ENCODE results near the gene AASDH. TPM values are rescaled to one million over a fixed set of nuclear protein-coding genes. Genes with fewer than 3 reads are reported as not detected.

AASDH gene
- total and polyA plus RNA-seq, 8 donors: 12.3 to 33.3 (median 26.3) TPM

DNA sequence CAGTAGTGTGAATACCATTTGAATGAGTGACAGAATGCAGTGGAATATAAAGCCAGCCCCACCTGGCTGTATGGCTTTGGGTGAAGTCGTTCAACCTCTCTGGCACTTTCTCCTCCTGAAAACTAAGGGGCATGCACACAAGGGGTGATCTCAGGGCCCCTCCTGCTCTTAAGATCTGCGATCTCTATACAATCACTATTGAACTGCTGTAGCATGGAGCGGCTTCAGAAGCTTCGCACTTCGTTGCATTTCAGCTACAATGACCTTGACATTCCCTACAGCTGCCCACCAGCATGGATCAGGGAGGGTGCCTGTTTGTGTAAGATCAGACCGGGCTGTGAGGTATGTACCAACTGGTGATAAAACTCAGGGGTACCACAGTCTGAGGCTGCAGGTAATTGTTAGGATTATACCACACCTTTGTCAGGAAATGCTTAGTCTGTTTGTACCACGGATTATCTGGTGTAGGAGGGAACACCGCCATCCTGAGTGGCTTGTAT lies 85.2 kb downstream of the AASDH start:
- no peak for ATAC-seq
- Histone ChIP-seq H3K27me3 (no peaks in the 10 kb centered on the region), H3K36me3 (no peaks in the 10 kb centered on the region), H3K4me3 (no peak overlapping the region), H3K27ac (no peak overlapping the region), H3K4me1 (peaks cover 0 to 7% of the 10 kb centered on the region in 2 donors), H3K9me3 (no peaks in the 10 kb centered on the region)
- intact Hi-C loops (cut with DNase I): loop anchor here in 1 of 2 donors (10.0 kb wide), 1 partner anchor 357 kb away; the partner anchor contains the start of gene CEP135
- TF ChIP-seq, protein P1, sequence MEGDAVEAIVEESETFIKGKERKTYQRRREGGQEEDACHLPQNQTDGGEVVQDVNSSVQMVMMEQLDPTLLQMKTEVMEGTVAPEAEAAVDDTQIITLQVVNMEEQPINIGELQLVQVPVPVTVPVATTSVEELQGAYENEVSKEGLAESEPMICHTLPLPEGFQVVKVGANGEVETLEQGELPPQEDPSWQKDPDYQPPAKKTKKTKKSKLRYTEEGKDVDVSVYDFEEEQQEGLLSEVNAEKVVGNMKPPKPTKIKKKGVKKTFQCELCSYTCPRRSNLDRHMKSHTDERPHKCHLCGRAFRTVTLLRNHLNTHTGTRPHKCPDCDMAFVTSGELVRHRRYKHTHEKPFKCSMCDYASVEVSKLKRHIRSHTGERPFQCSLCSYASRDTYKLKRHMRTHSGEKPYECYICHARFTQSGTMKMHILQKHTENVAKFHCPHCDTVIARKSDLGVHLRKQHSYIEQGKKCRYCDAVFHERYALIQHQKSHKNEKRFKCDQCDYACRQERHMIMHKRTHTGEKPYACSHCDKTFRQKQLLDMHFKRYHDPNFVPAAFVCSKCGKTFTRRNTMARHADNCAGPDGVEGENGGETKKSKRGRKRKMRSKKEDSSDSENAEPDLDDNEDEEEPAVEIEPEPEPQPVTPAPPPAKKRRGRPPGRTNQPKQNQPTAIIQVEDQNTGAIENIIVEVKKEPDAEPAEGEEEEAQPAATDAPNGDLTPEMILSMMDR (IDR thresholded peaks at IDR 0.05): no peak
- no peak for DNase-seq

DNA sequence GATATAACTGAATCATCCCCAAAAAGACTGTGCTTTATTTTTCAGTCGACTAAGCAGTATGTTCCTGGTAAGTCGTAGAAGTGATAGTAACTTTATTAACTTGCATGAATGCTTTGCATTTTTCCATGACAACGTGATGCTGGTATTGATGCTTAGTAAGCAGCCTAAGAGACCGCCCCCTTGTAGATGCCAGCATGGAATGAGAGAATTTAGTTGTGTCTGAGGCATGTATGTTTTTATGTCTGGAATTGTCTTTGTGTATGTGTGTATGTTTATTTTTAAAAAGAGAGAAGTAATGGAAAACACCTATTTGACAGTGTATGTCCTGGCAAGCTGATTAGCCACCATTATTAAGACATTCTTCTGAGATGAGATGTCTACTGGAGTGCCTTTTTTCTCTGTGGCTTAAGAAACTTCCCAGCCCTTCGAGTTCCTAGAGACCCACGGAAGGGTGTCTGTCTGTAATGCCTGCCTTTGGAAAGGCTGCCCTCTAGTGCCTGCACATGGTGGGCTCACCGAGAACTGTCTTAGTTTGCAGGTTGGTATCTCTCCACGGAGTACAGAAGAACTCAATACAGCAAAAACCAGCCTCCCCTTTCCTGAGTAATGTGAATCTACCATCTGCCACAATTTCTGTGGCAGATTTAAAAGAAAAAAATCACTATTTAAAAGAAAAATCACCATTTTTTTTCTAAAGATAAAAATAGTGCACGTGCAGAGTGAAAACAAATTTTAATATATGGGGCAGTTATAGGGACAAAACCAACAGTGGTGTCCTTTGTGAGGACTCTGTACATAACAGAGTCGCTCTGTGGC lies 85.9 kb downstream of the AASDH start:
- peak; percentile 100 for ATAC-seq
- Histone ChIP-seq H3K27me3 (no peaks in the 10 kb centered on the region), H3K9me3 (no peaks in the 10 kb centered on the region), H3K36me3 (no peaks in the 10 kb centered on the region), H3K4me1 (peaks cover 0 to 7% of the 10 kb centered on the region in 2 donors), H3K4me3 (no peak overlapping the region), H3K27ac (peak overlapping the region in 1 of 2 donors; percentile 15)
- DNase-seq: peak; percentile 70 to 83 (median 74)
- TF ChIP-seq, protein P1 (IDR thresholded peaks at IDR 0.05): peak; percentile 77 to 90
- intact Hi-C loops (cut with DNase I): loop anchor here in 1 of 2 donors (10.0 kb wide), 1 partner anchor 357 kb away; the partner anchor contains the start of gene CEP135

DNA sequence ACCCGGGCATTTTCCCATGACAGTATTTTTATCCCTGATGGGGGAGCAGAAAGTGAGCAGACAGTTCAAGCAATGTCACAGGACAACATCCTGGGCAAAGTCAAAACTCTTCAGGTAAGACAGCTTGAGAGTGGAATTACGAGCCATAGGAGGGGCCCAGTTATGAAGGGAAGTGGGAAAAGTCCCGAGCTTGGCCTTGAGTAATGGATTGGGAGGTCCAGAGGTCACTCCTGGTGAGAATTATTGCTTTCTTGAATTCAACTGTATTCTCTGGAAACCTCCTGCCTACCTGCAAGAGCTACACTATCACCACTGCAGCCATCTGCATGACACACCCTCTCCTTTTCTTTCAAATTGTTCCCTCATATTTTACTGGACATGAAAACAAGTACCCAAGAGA lies 89.1 kb downstream of the AASDH start:
- TF ChIP-seq, protein P1 (IDR thresholded peaks at IDR 0.05): no peak
- no peak for ATAC-seq
- no peak overlapping the region for H3K27ac ChIP-seq
- peaks cover 0 to under 1% of the 10 kb centered on the region in 2 donors for H3K9me3 ChIP-seq
- peaks cover 0 to 7% of the 10 kb centered on the region in 2 donors for H3K4me1 ChIP-seq
- no peaks in the 10 kb centered on the region for H3K36me3 ChIP-seq
- H3K4me3 ChIP-seq: no peak overlapping the region
- DNase-seq: no peak
- intact Hi-C loops (cut with DNase I): no loop called here
- H3K27me3 ChIP-seq: no peaks in the 10 kb centered on the region

DNA sequence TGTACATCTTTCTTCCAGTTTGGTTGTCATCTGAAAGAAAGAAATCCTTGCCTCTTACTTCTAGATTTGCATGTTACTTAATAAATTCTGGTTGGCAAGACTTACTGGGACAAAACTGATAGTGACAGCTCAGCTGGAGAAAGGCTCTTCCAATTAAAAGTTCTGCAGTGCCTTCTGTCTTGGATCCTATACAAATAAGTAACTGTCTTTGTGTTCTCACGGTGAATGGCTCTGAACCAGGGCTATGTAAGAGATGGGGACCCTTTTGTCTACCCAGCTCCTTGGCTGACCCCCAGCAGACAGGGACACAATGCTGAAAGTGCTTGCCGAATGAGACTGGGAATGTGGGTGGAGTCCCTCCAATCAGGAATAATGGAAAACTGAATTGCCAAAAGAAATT lies 89.5 kb downstream of the AASDH start:
- Histone ChIP-seq H3K9me3 (peaks cover 0 to 2% of the 10 kb centered on the region in 2 donors), H3K36me3 (no peaks in the 10 kb centered on the region), H3K4me3 (no peak overlapping the region), H3K27me3 (no peaks in the 10 kb centered on the region), H3K27ac (no peak overlapping the region), H3K4me1 (peaks cover 0 to 7% of the 10 kb centered on the region in 2 donors)
- intact Hi-C loops (cut with DNase I): no loop called here
- TF ChIP-seq, protein P1 (IDR thresholded peaks at IDR 0.05): no peak
- no peak for ATAC-seq
- DNase-seq: no peak

DNA sequence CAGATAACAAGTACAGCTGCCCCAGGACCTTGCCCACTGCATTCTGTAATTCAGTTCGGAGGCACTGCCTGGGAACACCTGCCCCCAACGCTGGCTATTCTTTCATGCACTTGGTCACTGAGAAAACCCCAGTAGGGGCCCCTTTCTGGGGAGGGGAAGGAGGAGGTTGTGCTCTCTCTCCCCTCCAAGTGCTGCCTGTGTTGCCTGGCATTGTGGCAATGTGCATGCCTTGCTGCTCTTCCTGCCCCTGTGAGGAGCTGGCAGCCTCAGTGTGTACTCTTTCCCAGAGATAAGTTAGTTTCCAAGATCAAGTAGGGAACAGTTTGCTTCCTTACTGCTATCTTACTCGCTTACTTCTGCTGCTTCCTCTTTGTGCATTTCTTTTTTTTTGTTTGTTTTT lies 90.8 kb downstream of the AASDH start:
- H3K4me1 ChIP-seq: peaks cover 0 to 4% of the 10 kb centered on the region in 2 donors
- intact Hi-C loops (cut with DNase I): no loop called here
- DNase-seq (no peak), ATAC-seq (no peak)
- H3K27ac ChIP-seq: no peak overlapping the region
- no peak overlapping the region for H3K4me3 ChIP-seq
- peaks cover 0 to 2% of the 10 kb centered on the region in 2 donors for H3K9me3 ChIP-seq
- H3K27me3 ChIP-seq: no peaks in the 10 kb centered on the region
- TF ChIP-seq, protein P1 (IDR thresholded peaks at IDR 0.05): no peak
- H3K36me3 ChIP-seq: no peaks in the 10 kb centered on the region
